Activated T-cell treated with anti-CD3 and anti-CD28 coated beads, Interleukin-2, amount 50 U/mL, for 72 hours (primary cell): ENCODE results near the gene MLKL. TPM values are rescaled to one million over a fixed set of nuclear protein-coding genes. Genes with fewer than 3 reads are reported as not detected.
A peak's percentile ranks its signal among the peaks of the same experiment; 100 is the strongest.
"Not testable (repeated sequence)": the region's sequence is repeated elsewhere in the genome, so short reads cannot be mapped to it uniquely, and the experiment has no call there.

ENCODE experiments used
- ATAC-seq, 2 donors: fragments of 150-1000 bp; cut with Tn5 transposase; replicated peaks in 1 of 2; 2 replicates each; pipeline ENCODE4 v1.10.0; 2021; ENCODE audit warnings: moderate library complexity in 2 of 2, mild to moderate bottlenecking in 1 of 2
- DNase-seq, 2 donors: peaks; one replicate each; pipeline ENCODE4 v3.0.0; 2021 to 2022; ENCODE audit warnings: mixed read lengths in 1 of 2
- H3K27ac Mint-ChIP-seq: one replicate; pipeline ENCODE4 v1.8.0; 2022; ENCODE audit warnings: mild to moderate bottlenecking, moderate library complexity, mixed read lengths
- H3K27me3 Mint-ChIP-seq: one replicate; pipeline ENCODE4 v1.8.0; 2022; ENCODE audit warnings: low read depth, mixed read lengths
- H3K36me3 Mint-ChIP-seq, 2 donors: one replicate each; pipeline ENCODE4 v1.8.0; 2022; ENCODE audit warnings: mixed read lengths in 2 of 2, mild to moderate bottlenecking in 1 of 2; ENCODE audit not compliant: insufficient read depth in 2 of 2
- H3K4me1 Mint-ChIP-seq: one replicate; pipeline ENCODE4 v1.8.0; 2022; ENCODE audit warnings: low read depth, mixed read lengths
- H3K4me3 Mint-ChIP-seq, 2 donors: one replicate each; pipeline ENCODE4 v1.8.0; 2022; ENCODE audit warnings: mild to moderate bottlenecking in 2 of 2, mixed read lengths in 2 of 2, moderate library complexity in 2 of 2
- H3K9me3 Mint-ChIP-seq, 2 donors: one replicate each; pipeline ENCODE4 v1.8.0; 2022; ENCODE audit warnings: mixed read lengths in 2 of 2
- total RNA-seq, 2 donors: library from RNA; stranded (reverse); gene quantifications; one replicate each; pipeline ENCODE4 v1.2.3, GENCODE V29; 2022

The MLKL gene
- total RNA-seq, 2 donors from 2014 or later = 16.9 to 23.2 TPM

GRCh38 chr16:74667255-74667700, 33.4 kb downstream of the MLKL start:
- peaks cover 17 to 37% of the 10 kb centered on the region in 2 donors for H3K36me3 Mint-ChIP-seq
- ATAC-seq (peak; percentile 3 to 4), DNase-seq (peak; percentile 50 to 56)
- peak overlapping the region; percentile 83 to 95 for H3K4me3 Mint-ChIP-seq
- H3K27ac Mint-ChIP-seq = peak overlapping the region; percentile 93
- H3K27me3 Mint-ChIP-seq = no peaks in the 10 kb centered on the region
- peaks cover 44% of the 10 kb centered on the region for H3K4me1 Mint-ChIP-seq
- no peaks in the 10 kb centered on the region for H3K9me3 Mint-ChIP-seq

- peak within 1 kb of the TSS; percentile 83 to 95 for H3K4me3 Mint-ChIP-seq
- peaks cover 13 to 34% of the 10 kb centered on the region in 2 donors for H3K36me3 Mint-ChIP-seq
- H3K27me3 Mint-ChIP-seq = no peaks in the 10 kb centered on the region
- ATAC-seq = peak; percentile 100
- peaks cover 49% of the 10 kb centered on the region for H3K4me1 Mint-ChIP-seq
- H3K27ac Mint-ChIP-seq = peak within 1 kb of the TSS; percentile 93
- H3K9me3 Mint-ChIP-seq = no peaks in the 10 kb centered on the region
- peak; percentile 94 to 97 for DNase-seq
Measured at GRCh38 chr16:74666425-74667254, 34.0 kb downstream of the MLKL start, which contains the start of gene RFWD3. RFWD3 (minus strand) TSS chr16:74666877; CDS start chr16:74661449, 5,428 bp downstream.

GRCh38 chr16:74666010-74666421, 34.6 kb downstream of the MLKL start:
- Mint-ChIP-seq H3K36me3 (peaks cover 14 to 34% of the 10 kb centered on the region in 2 donors), H3K27ac (peak overlapping the region; percentile 93)

GRCh38 chr16:74661064-74661463, 39.6 kb downstream of the MLKL start:
- H3K4me3 Mint-ChIP-seq = peak overlapping the region; percentile 29 to 54
- no peaks in the 10 kb centered on the region for H3K27me3 Mint-ChIP-seq
- H3K4me1 Mint-ChIP-seq = peaks cover 86% of the 10 kb centered on the region
- no peak for ATAC-seq
- no peak for DNase-seq
- H3K27ac Mint-ChIP-seq = peak overlapping the region; percentile 13
- H3K9me3 Mint-ChIP-seq = no peaks in the 10 kb centered on the region
- peaks cover 17 to 61% of the 10 kb centered on the region in 2 donors for H3K36me3 Mint-ChIP-seq

More at GRCh38 chr16:74666010-74666421, 34.6 kb downstream of the MLKL start:
- no peak for DNase-seq
- Mint-ChIP-seq H3K9me3 (no peaks in the 10 kb centered on the region), H3K4me1 (peaks cover 55% of the 10 kb centered on the region), H3K4me3 (peak overlapping the region; percentile 83 to 95), H3K27me3 (no peaks in the 10 kb centered on the region)
- no peak for ATAC-seq

GRCh38 chr16:74660383-74660782, 40.3 kb downstream of the MLKL start:
- H3K27ac Mint-ChIP-seq = peak overlapping the region; percentile 21
- H3K9me3 Mint-ChIP-seq = no peaks in the 10 kb centered on the region
- H3K4me1 Mint-ChIP-seq = peaks cover 91% of the 10 kb centered on the region
- H3K4me3 Mint-ChIP-seq = peak overlapping the region; percentile 59 to 70
- no peaks in the 10 kb centered on the region for H3K27me3 Mint-ChIP-seq
- no peak for ATAC-seq
- H3K36me3 Mint-ChIP-seq = peaks cover 17 to 67% of the 10 kb centered on the region in 2 donors
- no peak for DNase-seq

GRCh38 chr16:74659041-74659440, 41.6 kb downstream of the MLKL start:
- DNase-seq (no peak), ATAC-seq (no peak)
- Mint-ChIP-seq H3K27me3 (no peaks in the 10 kb centered on the region), H3K4me1 (peaks cover 86% of the 10 kb centered on the region), H3K4me3 (peak overlapping the region; percentile 59 to 70), H3K36me3 (peaks cover 15 to 58% of the 10 kb centered on the region in 2 donors), H3K27ac (peak overlapping the region; percentile 86), H3K9me3 (no peaks in the 10 kb centered on the region)

- peaks cover 79% of the 10 kb centered on the region for H3K4me1 Mint-ChIP-seq
- peak overlapping the region; percentile 4 to 59 for H3K4me3 Mint-ChIP-seq
Measured at GRCh38 chr16:74657870-74658642, 42.6 kb downstream of the MLKL start.

GRCh38 chr16:74654536-74655050, 46.1 kb downstream of the MLKL start:
- Mint-ChIP-seq H3K9me3 (no peaks in the 10 kb centered on the region), H3K4me3 (no peak overlapping the region), H3K27ac (no peak overlapping the region), H3K36me3 (peaks cover 11 to 45% of the 10 kb centered on the region in 2 donors), H3K27me3 (no peaks in the 10 kb centered on the region), H3K4me1 (peaks cover 57% of the 10 kb centered on the region)
- ATAC-seq (no peak), DNase-seq (no peak)

More at GRCh38 chr16:74657870-74658642, 42.6 kb downstream of the MLKL start:
- H3K27me3 Mint-ChIP-seq = no peaks in the 10 kb centered on the region
- no peak for ATAC-seq
- peaks cover 14 to 54% of the 10 kb centered on the region in 2 donors for H3K36me3 Mint-ChIP-seq
- peak overlapping the region; percentile 50 for H3K27ac Mint-ChIP-seq
- no peak for DNase-seq
- no peaks in the 10 kb centered on the region for H3K9me3 Mint-ChIP-seq

GRCh38 chr16:74652883-74653282, 47.8 kb downstream of the MLKL start:
- DNase-seq, ATAC-seq, H3K27me3 Mint-ChIP-seq, H3K9me3 Mint-ChIP-seq, H3K4me3 Mint-ChIP-seq: not testable (repeated sequence)
- Mint-ChIP-seq H3K36me3 (peaks cover 10 to 39% of the 10 kb centered on the region in 2 donors), H3K27ac (peak overlapping the region; percentile 57), H3K4me1 (peaks cover 44% of the 10 kb centered on the region)

GRCh38 chr16:74652249-74652648, 48.4 kb downstream of the MLKL start:
- H3K36me3 Mint-ChIP-seq = peaks cover 10 to 40% of the 10 kb centered on the region in 2 donors
- DNase-seq (no peak), ATAC-seq (no peak)
- H3K27me3 Mint-ChIP-seq = no peaks in the 10 kb centered on the region
- H3K9me3 Mint-ChIP-seq = no peaks in the 10 kb centered on the region
- no peak overlapping the region for H3K4me3 Mint-ChIP-seq
- H3K4me1 Mint-ChIP-seq = peaks cover 44% of the 10 kb centered on the region
- H3K27ac Mint-ChIP-seq = no peak overlapping the region

- Mint-ChIP-seq H3K27me3 (no peaks in the 10 kb centered on the region), H3K4me1 (peaks cover 41% of the 10 kb centered on the region), H3K27ac (no peak overlapping the region), H3K4me3 (no peak overlapping the region), H3K9me3 (no peaks in the 10 kb centered on the region), H3K36me3 (peaks cover 10 to 42% of the 10 kb centered on the region in 2 donors)
- no peak for ATAC-seq
- no peak for DNase-seq
Measured at GRCh38 chr16:74651841-74652240, 48.8 kb downstream of the MLKL start.

GRCh38 chr16:74650966-74651567, 49.6 kb downstream of the MLKL start:
- Mint-ChIP-seq H3K27me3 (no peaks in the 10 kb centered on the region), H3K4me3 (no peak overlapping the region), H3K27ac (no peak overlapping the region), H3K4me1 (peaks cover 33% of the 10 kb centered on the region), H3K36me3 (peaks cover 11 to 46% of the 10 kb centered on the region in 2 donors), H3K9me3 (no peaks in the 10 kb centered on the region)
- ATAC-seq = no peak
- DNase-seq = no peak
